Neural crest cell (in vitro differentiated cells): ENCODE data around the gene OCA2. TPM values are rescaled to one million over a fixed set of nuclear protein-coding genes. Genes with fewer than 3 reads are reported as not detected.

Experiments
- DNase-seq: peaks from one replicate; pipeline ENCODE4 v3.0.0; 2021; ENCODE audit warnings: low read depth, mixed read lengths, low spot score
- H3K27ac Mint-ChIP-seq: one replicate; pipeline ENCODE4 v1.8.0; 2021; ENCODE audit warnings: mild to moderate bottlenecking, mixed read lengths; ENCODE audit not compliant: unreplicated experiment
- H3K27me3 Mint-ChIP-seq: 2 replicates; pipeline ENCODE4 v1.8.0; 2021; ENCODE audit warnings: low read depth, mild to moderate bottlenecking, mixed read lengths
- H3K36me3 Mint-ChIP-seq: 2 replicates; pipeline ENCODE4 v1.8.0; 2021; ENCODE audit warnings: low read depth, mild to moderate bottlenecking, mixed read lengths
- H3K4me1 Mint-ChIP-seq: 2 replicates; pipeline ENCODE4 v1.8.0; 2021; ENCODE audit warnings: mixed read lengths
- H3K4me3 Mint-ChIP-seq: one replicate; pipeline ENCODE4 v1.8.0; 2021; ENCODE audit warnings: mild to moderate bottlenecking, mixed read lengths
- H3K9me3 Mint-ChIP-seq: 2 replicates; pipeline ENCODE4 v1.8.0; 2021; ENCODE audit warnings: mixed read lengths
- CTCF ChIP-seq: fragments of 200-600 bp; sonication (generic); conservative IDR thresholded peaks from 2 replicates; pipeline ENCODE4 v1.5.0; 2021; ENCODE audit warnings: antibody characterized with exemption, mild to moderate bottlenecking
- total RNA-seq: library from RNA; stranded (reverse); gene quantifications from 2 replicates; pipeline ENCODE4 v1.2.1, GENCODE V29; 2021

Gene OCA2
- total RNA-seq, 1 donor from 2014 or later = 0.19 TPM

- no peak for TF ChIP-seq CTCF
- Mint-ChIP-seq H3K4me1 (no peaks in the 10 kb centered on the region), H3K27me3 (no peaks in the 10 kb centered on the region), H3K9me3 (peaks cover 11% of the 10 kb centered on the region), H3K27ac (no peak overlapping the region), H3K4me3 (no peak overlapping the region), H3K36me3 (peaks cover 6% of the 10 kb centered on the region)
- no peak for DNase-seq
Observed at GRCh38 chr15:27899583-27900285, 199.4 kb downstream of the OCA2 start.

- no peak for TF ChIP-seq CTCF
- Mint-ChIP-seq H3K9me3 (peaks cover 17% of the 10 kb centered on the region), H3K27ac (no peak overlapping the region), H3K36me3 (peaks cover 13% of the 10 kb centered on the region), H3K4me1 (no peaks in the 10 kb centered on the region), H3K4me3 (no peak overlapping the region), H3K27me3 (no peaks in the 10 kb centered on the region)
- no peak for DNase-seq
Observed at GRCh38 chr15:27897481-27897880, 201.6 kb downstream of the OCA2 start.

DNA sequence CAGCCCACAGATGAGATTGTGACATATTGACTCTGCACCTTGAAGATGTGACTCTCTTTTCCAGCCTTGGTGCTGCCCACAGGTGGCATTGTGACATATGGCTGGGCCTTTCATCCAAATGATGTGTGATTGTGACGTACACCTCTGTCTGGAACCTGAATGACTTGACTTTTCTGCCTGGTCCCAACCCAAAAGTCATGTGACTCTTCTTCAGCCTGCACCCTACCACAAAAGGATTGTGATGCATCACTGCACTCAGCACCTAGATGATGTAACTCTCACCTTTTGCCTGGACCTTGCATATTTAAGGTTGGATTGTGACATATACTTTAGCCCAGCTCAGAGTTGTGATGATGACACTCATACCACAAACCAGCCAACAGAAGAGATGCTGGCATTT, 204.5 kb downstream of the OCA2 start:
- Mint-ChIP-seq H3K36me3 (peaks cover 16% of the 10 kb centered on the region), H3K9me3 (peaks cover 23% of the 10 kb centered on the region), H3K27ac (no peak overlapping the region), H3K4me1 (no peaks in the 10 kb centered on the region), H3K27me3 (no peaks in the 10 kb centered on the region), H3K4me3 (no peak overlapping the region)
- no peak for TF ChIP-seq CTCF
- no peak for DNase-seq

DNA sequence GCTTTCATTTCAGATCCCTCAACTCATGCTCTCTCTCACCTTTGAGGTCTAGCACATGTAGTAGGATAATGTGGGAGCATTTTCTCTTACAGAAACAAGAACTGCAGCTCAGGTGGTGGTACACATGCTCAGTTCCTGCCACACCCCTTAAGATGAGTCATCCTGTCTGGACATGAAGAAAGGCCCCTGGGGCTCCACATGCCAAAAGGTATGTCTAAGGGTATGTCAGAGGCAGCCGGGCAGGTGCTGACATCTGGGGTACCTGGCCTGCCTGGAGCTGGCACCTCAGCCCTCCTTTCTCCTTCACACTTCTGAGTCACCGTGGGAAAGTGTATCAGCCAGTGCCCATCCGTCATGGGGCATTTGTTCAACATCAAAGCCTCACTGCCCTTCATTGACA, 209.9 kb downstream of the OCA2 start:
- no peak for TF ChIP-seq CTCF
- peaks cover 8% of the 10 kb centered on the region for H3K36me3 Mint-ChIP-seq
- H3K9me3 Mint-ChIP-seq = peaks cover 22% of the 10 kb centered on the region
- H3K4me3 Mint-ChIP-seq = no peak overlapping the region
- H3K27me3 Mint-ChIP-seq = no peaks in the 10 kb centered on the region
- no peak overlapping the region for H3K27ac Mint-ChIP-seq
- DNase-seq = no peak
- H3K4me1 Mint-ChIP-seq = peaks cover 4% of the 10 kb centered on the region

GRCh38 chr15:27885201-27885600, 213.9 kb downstream of the OCA2 start:
- DNase-seq = no peak
- peaks cover 4% of the 10 kb centered on the region for H3K4me1 Mint-ChIP-seq
- H3K36me3 Mint-ChIP-seq = peaks cover 4% of the 10 kb centered on the region
- H3K4me3 Mint-ChIP-seq = no peak overlapping the region
- peaks cover 16% of the 10 kb centered on the region for H3K9me3 Mint-ChIP-seq
- no peaks in the 10 kb centered on the region for H3K27me3 Mint-ChIP-seq
- no peak overlapping the region for H3K27ac Mint-ChIP-seq
- TF ChIP-seq CTCF = no peak
